ENCODE measurements around the gene RELL1. TPM values are rescaled to one million over a fixed set of nuclear protein-coding genes. Genes with fewer than 3 reads are reported as not detected.

Gene RELL1
- 19.1 and 25.2 TPM in 2 replicates for total RNA-seq (2014; rRNA removed; shearing (Covaris generic))

- peak within 1 kb of the TSS; percentile 88 for H3K4me3 ChIP-seq (ENCODE audit: insufficient read depth, low read depth, low read length)
- peaks cover 2% of the 10 kb centered on the region; the same call in 1 of the 2 replicates for H3K27me3 ChIP-seq (ENCODE audit: control insufficient read depth, insufficient read depth, low read length)
- peak; percentile 99 for DNase-seq
- H3K36me3 ChIP-seq (replicated peaks; ENCODE audit: control insufficient read depth, insufficient read depth, low read length): no peaks in the 10 kb centered on the region
These were observed at the start of gene RELL1 for GRCh38 chr4:37686373-37687193. TSS of gene RELL1 (minus strand) at chr4:37686376. CDS start at chr4:37686287, 89 bp downstream.

GRCh38 chr4:37735578-37735977 lies 49.4 kb upstream of the RELL1 start:
- Histone ChIP-seq H3K27me3 (ENCODE audit: control insufficient read depth, insufficient read depth, low read length) (no peaks in the 10 kb centered on the region), H3K4me3 (ENCODE audit: insufficient read depth, low read depth, low read length) (no peak overlapping the region), H3K36me3 (replicated peaks; ENCODE audit: control insufficient read depth, insufficient read depth, low read length) (no peaks in the 10 kb centered on the region)
- no peak for DNase-seq

GRCh38 chr4:37734989-37735388 lies 48.8 kb upstream of the RELL1 start:
- H3K36me3 ChIP-seq (replicated peaks; ENCODE audit: control insufficient read depth, insufficient read depth, low read length): no peaks in the 10 kb centered on the region
- no peaks in the 10 kb centered on the region for H3K27me3 ChIP-seq (ENCODE audit: control insufficient read depth, insufficient read depth, low read length)
- no peak for DNase-seq
- H3K4me3 ChIP-seq (ENCODE audit: insufficient read depth, low read depth, low read length): no peak overlapping the region

GRCh38 chr4:37733240-37733867 lies 47.2 kb upstream of the RELL1 start:
- Histone ChIP-seq H3K36me3 (replicated peaks; ENCODE audit: control insufficient read depth, insufficient read depth, low read length) (no peaks in the 10 kb centered on the region), H3K27me3 (ENCODE audit: control insufficient read depth, insufficient read depth, low read length) (no peaks in the 10 kb centered on the region), H3K4me3 (ENCODE audit: insufficient read depth, low read depth, low read length) (no peak overlapping the region)
- DNase-seq: no peak

- no peak overlapping the region for H3K4me3 ChIP-seq (ENCODE audit: insufficient read depth, low read depth, low read length)
- H3K36me3 ChIP-seq (replicated peaks; ENCODE audit: control insufficient read depth, insufficient read depth, low read length): no peaks in the 10 kb centered on the region
- H3K27me3 ChIP-seq (ENCODE audit: control insufficient read depth, insufficient read depth, low read length): no peaks in the 10 kb centered on the region
- no peak for DNase-seq
These were observed 46.5 kb upstream of the RELL1 start for GRCh38 chr4:37732526-37733186.

- Histone ChIP-seq H3K27me3 (ENCODE audit: control insufficient read depth, insufficient read depth, low read length) (no peaks in the 10 kb centered on the region), H3K4me3 (ENCODE audit: insufficient read depth, low read depth, low read length) (no peak overlapping the region), H3K36me3 (replicated peaks; ENCODE audit: control insufficient read depth, insufficient read depth, low read length) (no peaks in the 10 kb centered on the region)
- no peak for DNase-seq
These were observed 43.5 kb upstream of the RELL1 start for GRCh38 chr4:37729649-37730004.

- no peaks in the 10 kb centered on the region for H3K36me3 ChIP-seq (replicated peaks; ENCODE audit: control insufficient read depth, insufficient read depth, low read length)
- H3K27me3 ChIP-seq (ENCODE audit: control insufficient read depth, insufficient read depth, low read length): no peaks in the 10 kb centered on the region
- no peak overlapping the region for H3K4me3 ChIP-seq (ENCODE audit: insufficient read depth, low read depth, low read length)
- DNase-seq: no peak
These were observed 41.9 kb upstream of the RELL1 start for GRCh38 chr4:37728064-37728463.

- H3K36me3 ChIP-seq (replicated peaks; ENCODE audit: control insufficient read depth, insufficient read depth, low read length): no peaks in the 10 kb centered on the region
- H3K27me3 ChIP-seq (ENCODE audit: control insufficient read depth, insufficient read depth, low read length): no peaks in the 10 kb centered on the region
- H3K4me3 ChIP-seq (ENCODE audit: insufficient read depth, low read depth, low read length): no peak overlapping the region
- no peak for DNase-seq
These were observed 41.5 kb upstream of the RELL1 start for GRCh38 chr4:37727635-37728034.

- H3K27me3 ChIP-seq (ENCODE audit: control insufficient read depth, insufficient read depth, low read length): no peaks in the 10 kb centered on the region
- DNase-seq: no peak
- no peak overlapping the region for H3K4me3 ChIP-seq (ENCODE audit: insufficient read depth, low read depth, low read length)
- H3K36me3 ChIP-seq (replicated peaks; ENCODE audit: control insufficient read depth, insufficient read depth, low read length): no peaks in the 10 kb centered on the region
These were observed 40.5 kb upstream of the RELL1 start for GRCh38 chr4:37726666-37727065.

GRCh38 chr4:37725718-37726117 lies 39.5 kb upstream of the RELL1 start:
- Histone ChIP-seq H3K4me3 (ENCODE audit: insufficient read depth, low read depth, low read length) (no peak overlapping the region), H3K36me3 (replicated peaks; ENCODE audit: control insufficient read depth, insufficient read depth, low read length) (no peaks in the 10 kb centered on the region), H3K27me3 (ENCODE audit: control insufficient read depth, insufficient read depth, low read length) (no peaks in the 10 kb centered on the region)
- no peak for DNase-seq

GRCh38 chr4:37723067-37723466 lies 36.9 kb upstream of the RELL1 start:
- H3K4me3 ChIP-seq (ENCODE audit: insufficient read depth, low read depth, low read length): no peak overlapping the region
- H3K36me3 ChIP-seq (replicated peaks; ENCODE audit: control insufficient read depth, insufficient read depth, low read length): no peaks in the 10 kb centered on the region

GRCh38 chr4:37721995-37722638 lies 35.9 kb upstream of the RELL1 start:
- H3K27me3 ChIP-seq (ENCODE audit: control insufficient read depth, insufficient read depth, low read length): no peaks in the 10 kb centered on the region
- no peaks in the 10 kb centered on the region for H3K36me3 ChIP-seq (replicated peaks; ENCODE audit: control insufficient read depth, insufficient read depth, low read length)
- no peak for DNase-seq
- no peak overlapping the region for H3K4me3 ChIP-seq (ENCODE audit: insufficient read depth, low read depth, low read length)

More at GRCh38 chr4:37723067-37723466, 36.9 kb upstream of the RELL1 start:
- no peaks in the 10 kb centered on the region for H3K27me3 ChIP-seq (ENCODE audit: control insufficient read depth, insufficient read depth, low read length)
- DNase-seq: no peak

GRCh38 chr4:37719021-37719420 lies 32.8 kb upstream of the RELL1 start:
- H3K4me3 ChIP-seq (ENCODE audit: insufficient read depth, low read depth, low read length): no peak overlapping the region
- DNase-seq: no peak
- H3K36me3 ChIP-seq (replicated peaks; ENCODE audit: control insufficient read depth, insufficient read depth, low read length): no peaks in the 10 kb centered on the region
- no peaks in the 10 kb centered on the region for H3K27me3 ChIP-seq (ENCODE audit: control insufficient read depth, insufficient read depth, low read length)

GRCh38 chr4:37717576-37717975 lies 31.4 kb upstream of the RELL1 start:
- Histone ChIP-seq H3K4me3 (ENCODE audit: insufficient read depth, low read depth, low read length) (no peak overlapping the region), H3K27me3 (ENCODE audit: control insufficient read depth, insufficient read depth, low read length) (no peaks in the 10 kb centered on the region), H3K36me3 (replicated peaks; ENCODE audit: control insufficient read depth, insufficient read depth, low read length) (no peaks in the 10 kb centered on the region)
- no peak for DNase-seq

Measured in H7 (cell line).